Activated CD8-positive, alpha-beta memory T cell treated with anti-CD3 and anti-CD28 coated beads, Interleukin-2, amount 50 U/mL, for 4 hours (primary cell): ENCODE data around the gene SULT1A4.
"Not testable (repeated sequence)": the region's sequence is repeated elsewhere in the genome, so short reads cannot be mapped to it uniquely, and the experiment has no call there.

Experiments used
- DNase-seq: peaks from one replicate; pipeline ENCODE4 v3.0.0-alpha.2; 2020

Gene SULT1A4

DNA sequence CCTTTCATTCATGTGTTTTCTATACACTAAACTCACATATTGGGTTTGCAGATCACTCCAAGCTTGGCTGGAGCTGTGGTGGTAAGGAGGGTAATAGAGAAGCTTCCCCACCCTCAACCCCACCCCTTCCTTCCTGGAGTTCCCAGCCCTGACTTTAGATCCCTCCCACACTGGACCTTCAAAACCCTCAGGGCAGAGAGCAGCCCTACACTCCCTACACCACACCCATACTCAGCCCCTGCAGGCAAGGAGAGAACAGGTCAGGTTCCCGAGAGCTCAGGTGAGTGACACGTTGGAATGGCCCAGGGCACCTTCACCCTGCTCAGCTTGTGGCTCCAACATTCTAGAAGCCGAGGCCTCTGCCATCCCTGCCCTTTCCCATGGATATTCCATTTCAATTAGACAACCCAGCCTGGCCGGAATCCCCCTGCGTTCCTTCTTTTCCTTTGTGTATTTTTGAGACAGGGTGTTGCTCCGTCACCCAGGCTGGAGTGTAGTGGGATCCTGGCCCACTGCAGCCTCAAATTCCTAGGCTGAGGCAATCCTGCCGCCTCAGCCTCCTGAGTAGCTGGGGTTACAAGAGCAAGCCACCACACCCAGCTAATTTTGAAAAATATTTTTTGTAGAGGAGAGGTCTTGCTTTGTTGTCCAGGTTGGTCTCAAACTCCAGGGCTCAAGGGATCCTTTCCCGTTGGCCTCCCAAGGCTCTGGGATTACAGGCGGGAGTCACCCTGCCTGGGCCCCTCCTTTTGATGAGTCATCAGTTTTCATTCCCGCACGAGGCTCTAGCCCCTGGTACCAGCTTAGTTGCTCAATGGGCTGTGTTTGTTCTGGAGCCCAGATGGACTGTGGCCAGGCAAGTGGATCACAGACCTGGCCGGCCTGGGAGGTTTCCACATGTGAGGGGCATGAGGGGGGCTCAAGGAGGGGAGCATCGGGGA lies at the start of gene SULT1A4:
TSS of gene SULT1A4 (plus strand) at position 208 of the 941 bp plus-strand sequence. CDS start 1,473 bp downstream, outside the sequence.
- DNase-seq = not testable (repeated sequence)

- not testable (repeated sequence) for DNase-seq
Measured at GRCh38 chr16:29423587-29423986, 36.1 kb upstream of the SULT1A4 start.

DNA sequence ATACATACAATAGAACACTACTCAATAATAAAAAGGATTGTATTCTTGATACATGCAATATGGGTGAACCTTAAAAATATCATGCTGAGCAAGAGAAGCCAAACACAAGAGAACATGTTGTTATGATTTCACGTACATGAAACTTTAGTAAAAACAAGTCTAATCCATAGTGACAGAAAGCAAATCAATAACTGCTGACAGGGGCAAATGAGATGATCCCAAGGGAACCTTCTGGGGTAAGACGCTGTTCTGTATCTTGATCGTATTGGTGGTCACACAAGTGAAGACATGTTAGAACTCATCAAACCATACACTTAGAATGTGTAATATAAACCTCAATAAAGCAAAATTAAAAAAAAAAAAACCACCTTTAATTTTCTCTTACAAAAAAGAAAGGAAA lies 34.3 kb upstream of the SULT1A4 start:
- not testable (repeated sequence) for DNase-seq

DNA sequence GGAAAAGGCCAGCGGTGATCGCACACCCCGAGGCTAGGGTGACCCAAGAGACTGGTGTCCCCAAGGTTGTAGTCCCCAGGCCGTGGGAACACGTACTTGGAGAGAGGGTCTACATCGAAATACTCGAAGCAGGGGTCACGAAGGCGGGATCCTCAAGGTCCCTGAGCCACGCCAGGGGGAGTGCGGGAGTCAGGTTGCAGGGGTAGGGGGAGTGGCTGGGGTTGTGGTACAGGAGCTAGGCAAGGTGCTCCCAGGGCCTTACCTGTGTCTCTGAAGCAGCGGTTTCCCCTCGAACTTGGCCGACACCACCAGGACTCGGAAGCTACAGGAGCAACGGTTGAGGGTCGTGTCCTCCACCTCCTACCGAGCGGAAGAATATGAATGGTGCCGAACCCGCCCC lies 6.0 kb upstream of the SULT1A4 start:
- DNase-seq = not testable (repeated sequence)

DNA sequence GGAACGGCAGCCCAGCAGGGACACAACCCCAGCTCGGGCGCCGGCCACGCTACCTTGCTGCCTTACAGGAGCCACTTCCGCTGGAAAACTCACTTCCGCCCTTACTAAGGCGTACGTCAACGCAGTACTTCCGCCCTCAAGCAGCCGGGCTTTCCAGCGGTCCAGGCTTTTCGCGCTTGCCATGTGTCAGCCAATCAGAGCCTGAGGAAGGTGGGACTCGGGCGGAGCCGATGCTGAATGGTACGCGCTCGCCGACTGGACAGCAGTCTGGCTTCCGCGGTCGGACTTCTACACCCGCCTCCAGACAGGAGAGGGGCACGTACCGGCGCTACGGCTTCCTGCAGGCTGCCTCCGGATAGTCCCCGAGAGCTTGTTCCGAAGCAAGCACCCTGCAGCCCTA lies 5.4 kb upstream of the SULT1A4 start, which contains the start of the genes BOLA2 and SLX1B:
TSS of gene BOLA2 (minus strand) at position 83 of the 400 bp plus-strand sequence. CDS start 98 bp downstream, outside the sequence.
TSS of gene SLX1B (plus strand) at position 265 of the 400 bp plus-strand sequence.
- not testable (repeated sequence) for DNase-seq

- DNase-seq = not testable (repeated sequence)
Measured at GRCh38 chr16:29454828-29455227, 4.9 kb upstream of the SULT1A4 start.

GRCh38 chr16:29457660-29458059 lies 2.1 kb upstream of the SULT1A4 start:
- DNase-seq = peak; percentile 11

DNA sequence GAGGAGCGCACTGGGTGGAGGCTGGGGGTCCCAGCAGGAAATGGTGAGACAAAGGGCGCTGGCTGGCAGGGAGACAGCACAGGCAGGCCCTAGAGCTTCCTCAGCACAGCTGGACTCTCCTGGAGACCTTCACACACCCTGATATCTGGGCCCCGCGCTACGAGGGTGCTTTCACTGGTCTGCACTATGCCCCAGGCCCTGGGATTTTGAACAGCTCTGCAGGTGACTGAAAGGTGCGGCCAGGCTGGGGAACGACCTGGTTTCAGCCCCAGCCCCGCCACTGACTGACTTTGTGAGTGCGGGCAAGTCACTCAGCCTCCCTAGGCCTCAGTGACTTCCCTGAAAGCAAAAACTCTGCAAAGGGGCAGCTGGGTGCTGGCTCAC lies 926 bp downstream of the SULT1A4 start:
- DNase-seq = not testable (repeated sequence)

- not testable (repeated sequence) for DNase-seq
Measured at GRCh38 chr16:29465985-29466824, 6.5 kb downstream of the SULT1A4 start.

- DNase-seq = not testable (repeated sequence)
Measured at GRCh38 chr16:29466904-29467303, 7.2 kb downstream of the SULT1A4 start.

DNA sequence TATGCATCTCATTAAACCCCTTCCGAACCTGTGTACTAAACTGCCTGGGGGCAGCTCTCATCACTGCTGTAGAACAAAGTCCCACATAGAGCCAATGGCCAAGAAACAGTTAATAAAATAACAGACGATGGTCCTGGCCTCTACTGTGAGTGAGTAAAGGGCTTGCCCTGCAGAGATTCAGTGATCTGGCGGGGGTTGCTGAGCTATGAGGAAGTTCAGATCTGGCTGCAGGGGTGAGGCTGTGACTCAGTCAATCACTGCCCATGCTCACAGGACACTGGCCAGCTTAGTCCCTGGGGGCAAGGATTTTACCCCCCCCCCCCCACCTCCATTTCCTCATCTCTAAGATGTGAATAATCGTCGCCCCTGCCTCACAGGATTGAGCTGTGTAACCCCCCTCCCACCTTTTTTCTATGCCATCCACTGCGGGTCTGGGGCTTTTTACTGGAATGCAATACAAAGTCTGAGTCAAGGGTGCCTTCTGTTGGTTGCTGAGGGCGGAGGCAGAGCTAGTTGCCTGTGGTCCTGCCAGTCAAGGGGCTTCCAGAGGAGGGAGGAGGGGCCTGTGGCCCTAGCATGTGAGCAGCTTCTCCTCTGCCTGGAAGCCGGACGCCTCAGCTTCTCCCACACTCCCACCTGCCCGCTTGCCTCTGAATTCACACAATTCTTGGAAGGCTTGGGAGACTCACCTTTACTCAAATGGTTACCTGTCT lies 8.1 kb downstream of the SULT1A4 start:
- DNase-seq = not testable (repeated sequence)

- peak; percentile 27 for DNase-seq
Measured at GRCh38 chr16:29469660-29470059, 9.9 kb downstream of the SULT1A4 start.

- not testable (repeated sequence) for DNase-seq
Measured at GRCh38 chr16:29472065-29472464, 12.4 kb downstream of the SULT1A4 start.

GRCh38 chr16:29482276-29482675 lies 22.6 kb downstream of the SULT1A4 start:
- DNase-seq = peak; percentile 14

DNA sequence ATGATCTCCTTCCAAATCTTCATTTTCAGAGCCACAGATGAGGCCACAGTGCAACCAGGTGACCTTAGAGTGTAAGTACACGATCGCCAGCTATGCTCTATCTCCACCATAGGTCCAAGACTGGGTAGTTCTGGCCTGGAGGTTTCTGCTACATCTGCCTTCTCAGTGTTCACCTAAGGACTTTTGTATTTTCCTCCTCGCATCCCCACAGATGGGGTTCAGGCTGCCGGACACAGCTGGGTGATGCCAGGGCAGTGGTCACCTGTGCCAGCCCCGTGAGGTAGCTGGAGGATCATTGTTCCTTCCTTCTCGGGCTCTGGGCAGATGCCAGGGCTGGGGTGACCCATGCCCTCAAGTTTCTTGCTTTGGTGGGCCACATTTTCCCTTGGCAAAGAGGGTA lies 46.6 kb downstream of the SULT1A4 start, which contains the start of gene NPIPB12:
TSS of gene NPIPB12 (minus strand) at position 101 of the 400 bp plus-strand sequence.
- not testable (repeated sequence) for DNase-seq
